GM18951 (cell line): ENCODE measurements around the gene ATG9B.

ENCODE experiments used
- POLR2A ChIP-seq: IDR thresholded peaks from 4 replicates; pipeline ENCODE4 v1.6.1; 2011; ENCODE audit warnings: mild to moderate bottlenecking; ENCODE audit not compliant: insufficient read length, insufficient read depth; ENCODE audit errors: extremely low read depth
- in situ Hi-C: fragments of 300-500 bp; cut with MboI; formaldehyde crosslinking; loops from one replicate; pipeline ENCODE4 v1.12.0; 2022; ENCODE audit warnings: low sequenced_read_pairs, mixed read lengths, inconsistent platforms; ENCODE audit not compliant: unreplicated experiment

Gene ATG9B

DNA sequence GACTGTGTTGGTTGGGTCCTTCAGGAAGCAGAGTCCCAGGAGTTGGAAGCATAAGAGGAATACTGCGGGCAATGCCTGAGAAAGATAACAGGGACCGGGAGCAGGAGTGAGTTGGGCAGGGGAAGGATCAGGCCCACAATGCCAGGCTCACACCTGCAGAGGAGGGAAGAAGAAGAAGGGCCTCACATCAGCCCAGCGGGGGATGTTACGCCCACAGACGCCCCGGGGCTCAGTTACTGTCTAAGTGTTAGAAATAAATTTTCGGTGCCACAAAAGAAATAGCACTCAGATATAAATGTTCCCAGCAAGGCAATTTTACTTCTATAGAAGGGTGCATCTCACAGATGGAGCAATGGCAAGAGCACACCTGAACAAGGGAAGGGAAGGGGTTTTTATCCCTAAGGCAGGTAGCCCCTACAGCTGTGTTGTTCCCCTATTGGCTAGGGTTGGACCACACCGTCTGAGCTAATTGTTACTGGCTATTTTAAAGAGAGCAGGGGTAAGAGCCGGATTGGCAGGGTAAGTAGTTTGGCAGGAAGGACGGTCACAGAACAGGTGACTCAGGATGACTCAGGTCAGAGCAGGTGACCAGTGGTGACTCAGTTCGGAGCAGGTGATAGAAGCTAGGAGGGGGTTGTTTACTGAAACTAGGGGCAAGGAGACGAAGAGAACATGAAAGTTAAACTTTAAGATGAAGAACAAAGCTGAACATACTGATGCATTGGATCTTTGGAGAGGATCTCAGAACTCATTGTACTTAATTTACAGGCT lies 33.7 kb downstream of the ATG9B start, which contains the start of gene NOS3:
Gene NOS3 (plus strand): TSS at position 602 of the 771 bp plus-strand sequence. CDS start 2,787 bp downstream, outside the sequence.
- no peak for TF ChIP-seq POLR2A
- in situ Hi-C loops = no loop called here

DNA sequence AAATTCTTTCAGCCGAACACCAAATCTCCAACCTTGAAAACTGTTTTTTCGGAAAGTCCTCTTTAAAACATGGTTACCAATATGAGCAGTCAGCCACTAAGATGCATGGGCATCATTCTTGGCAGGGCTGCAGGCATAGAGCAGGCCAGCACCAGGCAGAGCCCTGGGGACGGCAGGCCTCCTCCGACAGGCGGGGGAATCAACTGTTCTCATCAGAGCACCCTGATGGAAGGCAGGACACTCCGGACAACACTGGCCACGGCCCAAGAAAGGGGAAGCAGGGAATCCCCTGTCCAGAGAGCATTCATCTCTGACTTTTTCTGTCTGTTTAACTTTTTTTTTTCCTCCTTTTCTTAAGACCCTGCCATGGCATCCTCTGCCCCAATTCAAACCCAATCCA lies 34.8 kb downstream of the ATG9B start:
- no peak for TF ChIP-seq POLR2A
- in situ Hi-C loops = no loop called here

DNA sequence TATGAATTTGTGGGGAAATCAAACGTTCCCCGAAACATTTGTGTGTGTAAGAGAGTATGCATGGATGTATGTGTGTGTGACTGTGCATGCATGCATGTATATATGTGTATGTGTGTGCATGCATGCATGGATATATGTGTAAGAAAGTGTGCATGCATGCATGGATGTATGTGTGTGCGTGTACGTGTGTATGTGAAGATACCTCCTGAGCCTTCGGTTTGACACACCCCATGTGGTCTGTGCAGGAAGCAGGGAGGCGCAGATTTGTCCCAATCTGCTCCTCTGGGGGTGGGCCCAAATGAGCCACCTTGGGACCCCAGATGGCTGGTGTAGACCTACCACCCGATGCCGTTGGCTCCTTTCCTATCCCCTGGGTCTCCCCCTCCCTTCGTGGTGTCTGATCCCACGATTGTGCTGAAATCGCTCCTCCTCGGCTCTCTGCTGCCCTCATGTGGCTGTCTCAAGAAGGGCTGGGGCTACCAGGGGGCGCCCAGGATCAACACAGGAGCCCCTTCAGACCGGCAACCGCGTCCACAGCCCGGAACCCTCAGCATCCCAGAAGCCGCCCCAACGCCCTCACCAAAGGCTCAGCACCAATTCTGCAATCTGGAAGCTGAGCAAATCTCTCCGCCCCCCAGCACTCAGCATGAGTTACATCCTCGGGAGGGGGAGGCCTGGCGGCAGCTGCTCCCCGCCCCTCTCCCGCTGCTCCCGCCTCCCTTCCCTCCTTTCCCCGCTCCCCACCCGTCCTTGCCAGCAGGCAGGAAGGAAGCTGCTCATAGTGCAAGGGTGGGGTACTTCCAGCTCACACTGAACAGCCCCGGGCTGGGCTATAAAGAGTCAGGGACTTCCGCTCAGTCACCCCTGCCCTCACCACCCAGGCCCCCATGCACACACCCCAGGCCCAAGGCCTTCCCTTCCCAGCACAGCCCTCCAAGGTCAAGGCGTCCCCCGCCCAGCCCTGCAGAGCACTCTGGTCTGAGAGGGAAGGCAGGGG lies 35.8 kb downstream of the ATG9B start:
- no peak for TF ChIP-seq POLR2A
- in situ Hi-C loops = no loop called here

DNA sequence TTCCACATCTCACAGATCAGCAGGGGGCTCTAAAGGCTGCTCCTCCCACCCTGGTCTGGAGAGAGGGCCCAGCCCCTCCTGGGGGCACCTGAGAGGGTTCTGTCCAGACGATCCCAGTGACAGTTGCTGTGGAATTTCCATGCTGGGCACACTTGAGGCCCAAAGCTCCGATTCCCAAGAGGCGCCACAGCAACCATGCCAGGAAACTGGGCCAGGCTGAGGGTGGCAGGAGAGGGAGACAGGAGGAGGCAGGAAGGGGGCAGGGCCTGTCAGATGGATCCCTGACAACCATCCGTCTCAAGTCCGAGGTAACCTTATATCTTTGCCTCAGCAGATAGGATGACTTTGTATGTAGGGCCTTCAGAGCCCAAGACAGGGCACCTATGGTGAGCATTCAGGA lies 37.7 kb downstream of the ATG9B start:
- in situ Hi-C loops = no loop called here
- no peak for TF ChIP-seq POLR2A

DNA sequence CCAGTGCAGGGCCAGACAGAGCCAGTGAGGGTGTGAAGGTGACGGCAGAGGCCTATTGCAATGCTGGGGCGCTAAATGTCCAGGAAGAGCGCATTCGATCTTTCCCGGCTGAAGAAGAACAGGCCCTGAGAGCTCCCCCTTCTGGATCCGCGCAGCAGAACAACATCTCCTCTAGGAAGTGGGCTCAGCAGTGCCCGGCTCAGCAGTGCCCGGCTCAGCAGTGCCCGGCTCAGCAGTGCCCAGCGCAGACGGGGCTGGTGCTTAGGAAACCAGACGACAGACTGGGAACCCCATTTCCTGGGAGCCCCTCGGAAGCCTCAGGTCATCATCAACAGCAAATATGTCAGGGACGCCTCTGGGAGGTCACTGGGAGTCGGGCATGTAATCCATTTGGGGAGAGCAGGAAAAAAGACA lies 38.2 kb downstream of the ATG9B start:
- in situ Hi-C loops = no loop called here

DNA sequence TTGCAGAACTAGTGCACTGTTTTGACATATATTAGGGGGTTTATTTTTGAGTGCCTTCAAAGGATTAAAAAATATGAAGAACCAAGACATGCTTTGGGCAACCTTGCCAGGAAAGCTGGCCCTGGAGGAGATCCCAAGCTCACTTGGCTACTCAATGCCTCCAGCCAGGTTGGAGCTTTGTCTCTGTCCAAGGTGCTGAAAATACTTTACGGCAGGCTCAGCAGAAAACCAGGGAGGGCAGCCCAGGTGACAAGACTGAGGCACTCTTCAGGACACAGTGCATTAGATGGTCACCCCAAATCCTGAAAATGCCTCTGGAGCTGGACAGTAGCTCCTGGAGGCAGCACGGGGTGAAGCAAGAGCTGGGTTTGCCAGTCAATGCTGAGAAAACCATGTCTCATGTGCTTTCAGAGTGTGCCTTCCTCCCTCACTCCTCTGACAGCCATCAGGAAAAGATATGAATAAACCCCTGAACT lies 40.4 kb downstream of the ATG9B start:
- in situ Hi-C loops = no loop called here
- no peak for TF ChIP-seq POLR2A

More for the DNA sequence above, 38.2 kb downstream of the ATG9B start:
- no peak for TF ChIP-seq POLR2A

DNA sequence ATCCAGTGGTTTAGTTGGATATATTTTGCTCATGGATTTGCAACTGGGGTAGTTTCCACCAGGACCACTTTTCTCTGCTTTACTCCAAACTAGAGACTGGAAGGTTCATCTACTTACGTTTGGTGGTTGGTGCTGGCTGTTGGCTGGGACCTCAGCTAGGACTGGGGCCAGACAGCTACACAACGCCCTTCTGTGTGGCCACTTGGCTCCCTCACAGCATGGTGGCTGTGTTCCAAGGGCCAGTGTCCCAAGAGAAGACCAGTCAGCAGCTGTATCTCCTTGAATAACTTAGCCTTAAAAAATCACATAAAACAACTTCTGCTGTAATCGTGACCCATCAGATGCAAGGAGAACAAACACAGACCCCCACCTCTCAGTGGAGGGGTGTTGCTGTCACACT lies 41.9 kb downstream of the ATG9B start:
- in situ Hi-C loops = no loop called here

DNA sequence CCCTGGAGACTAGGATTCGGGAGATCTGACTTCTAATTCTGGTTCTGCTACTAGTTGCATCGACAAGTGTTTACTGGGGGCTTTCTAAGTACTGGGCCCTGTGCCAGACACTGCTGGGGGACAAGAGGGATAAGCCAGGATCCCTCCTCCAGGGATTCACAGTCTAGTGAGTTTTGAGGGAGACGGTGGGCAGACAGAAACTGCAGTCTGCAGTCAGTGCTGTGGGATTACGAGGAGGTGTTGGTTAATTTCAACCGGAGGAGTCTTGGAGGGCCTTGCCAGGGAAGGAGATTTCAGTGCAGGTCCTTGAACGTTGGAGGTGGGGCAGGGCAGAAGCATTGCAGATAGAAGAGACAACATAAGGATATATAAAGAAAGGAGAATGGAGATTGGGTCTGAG lies 42.6 kb downstream of the ATG9B start:
- in situ Hi-C loops = no loop called here

More for the DNA sequence above, 41.9 kb downstream of the ATG9B start:
- TF ChIP-seq POLR2A = no peak

DNA sequence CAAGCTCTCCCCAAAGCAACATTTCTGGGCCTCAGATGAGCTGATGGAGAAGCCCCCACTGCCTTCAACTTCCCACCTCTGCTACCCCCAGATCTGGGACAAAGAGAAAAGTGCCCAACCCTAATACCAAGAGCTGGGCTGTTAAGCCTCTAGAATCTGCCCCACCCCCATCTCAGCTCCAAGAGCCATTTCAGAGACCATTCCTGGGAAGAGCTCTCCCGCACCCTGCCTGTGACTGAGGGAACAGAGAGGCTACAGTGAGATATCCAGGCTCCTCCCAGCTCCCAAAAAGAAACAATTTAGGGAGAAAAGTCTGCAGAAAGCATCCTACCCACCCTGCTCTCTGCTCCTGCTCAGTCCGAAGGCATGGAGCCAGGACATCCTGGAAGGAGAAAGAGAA lies 43.6 kb downstream of the ATG9B start:
- in situ Hi-C loops = no loop called here
- no peak for TF ChIP-seq POLR2A

More for the DNA sequence above, 42.6 kb downstream of the ATG9B start:
- TF ChIP-seq POLR2A = no peak

DNA sequence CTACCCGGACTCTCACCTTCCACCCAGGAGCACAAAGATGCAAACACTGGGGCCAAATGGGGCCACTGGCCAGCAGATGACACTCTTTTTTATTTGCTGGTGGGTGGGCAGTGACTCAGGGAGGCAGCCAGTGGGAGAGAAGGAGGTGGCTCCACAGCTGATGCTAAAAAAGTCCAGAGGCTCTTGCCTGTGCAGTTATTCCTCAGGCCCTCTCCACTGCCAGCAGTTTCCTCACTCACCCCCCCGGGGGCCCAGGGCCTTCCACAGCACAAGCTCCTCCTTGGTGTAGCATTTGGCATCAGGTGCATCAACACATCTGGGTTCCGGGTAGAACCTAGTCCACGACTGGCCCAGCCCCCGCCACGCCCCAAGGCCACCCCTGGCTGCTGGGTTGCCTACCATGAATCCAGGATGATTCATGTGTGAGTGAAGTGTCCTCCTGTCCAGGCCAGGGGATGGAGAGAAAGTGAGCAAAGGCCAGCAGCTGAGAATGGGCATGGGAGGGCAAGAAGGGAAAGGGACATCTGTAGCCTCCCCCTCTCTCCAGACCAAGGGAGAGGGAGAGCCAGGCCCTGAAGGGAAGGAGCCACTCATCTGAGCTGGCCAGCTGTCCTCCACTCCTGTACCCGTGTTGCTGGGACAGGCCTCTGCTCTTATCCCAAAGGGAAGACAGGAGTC lies 44.4 kb downstream of the ATG9B start:
- in situ Hi-C loops = no loop called here

DNA sequence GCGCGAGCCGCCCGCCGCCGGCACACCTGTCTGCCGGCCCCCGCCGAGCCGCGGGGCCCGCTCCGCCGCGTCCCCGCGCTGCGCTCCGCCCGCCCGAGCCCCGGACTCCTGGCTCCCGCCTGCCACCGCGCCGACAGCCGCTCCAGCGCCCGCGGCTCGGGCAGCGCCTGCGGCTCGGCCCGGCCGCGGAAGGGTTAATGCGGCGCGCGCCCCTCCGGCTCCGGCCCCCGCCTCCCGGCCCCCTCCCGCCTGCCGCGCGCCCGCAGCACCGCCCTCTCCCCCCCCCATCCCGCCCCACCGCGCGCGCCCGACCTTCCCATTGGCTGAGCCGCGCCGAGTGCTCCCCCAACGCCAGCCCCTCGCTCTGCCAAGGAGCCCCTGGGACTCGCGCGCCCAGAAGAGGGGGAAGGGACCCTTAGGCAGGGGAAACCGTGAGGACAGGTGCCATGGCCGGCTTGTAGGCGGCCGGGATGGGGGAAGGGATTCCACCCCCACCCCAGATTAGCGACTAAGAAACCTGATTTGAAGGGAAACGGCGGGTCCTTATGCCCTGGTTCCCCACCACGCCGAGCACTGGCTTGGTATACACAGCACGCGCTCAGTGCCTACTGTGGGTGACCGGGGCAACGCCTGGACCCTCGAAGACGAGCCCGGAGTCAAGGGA lies 46.0 kb downstream of the ATG9B start, which contains the start of gene KCNH2:
Gene KCNH2 (minus strand): TSS at position 196 of the 664 bp plus-strand sequence. CDS start 408 bp downstream, outside the sequence.
- in situ Hi-C loops = no loop called here

More for the DNA sequence above, 44.4 kb downstream of the ATG9B start:
- TF ChIP-seq POLR2A = no peak

More for the DNA sequence above, 46.0 kb downstream of the ATG9B start, which contains the start of gene KCNH2:
- no peak for TF ChIP-seq POLR2A
